Endothelial cell of umbilical vein (primary cell): ENCODE data around the gene ADCY9.
"Not testable (repeated sequence)": the region's sequence is repeated elsewhere in the genome, so short reads cannot be mapped to it uniquely, and the experiment has no call there.

ENCODE experiments used
- CTCF ChIP-seq, 2 donors: IDR thresholded peaks; 1 replicate in 1 of 2; 2 replicates in 1 of 2; pipeline ENCODE4 v1.5.1; 2011; ENCODE audit warnings: low read length in 2 of 2, mild to moderate bottlenecking in 2 of 2, moderate library complexity in 2 of 2, control low read depth in 1 of 2, inconsistent platforms in 1 of 2, low read depth in 1 of 2; ENCODE audit not compliant: insufficient read depth in 1 of 2; ENCODE audit errors: extremely low read depth in 1 of 2
- EZH2 ChIP-seq: IDR thresholded peaks from 2 replicates; pipeline ENCODE4 v1.6.1; 2012; ENCODE audit warnings: borderline replicate concordance, low read depth, mild to moderate bottlenecking, moderate library complexity, low read length, inconsistent platforms; ENCODE audit not compliant: severe bottlenecking
- FOS ChIP-seq: IDR thresholded peaks from 2 replicates; pipeline ENCODE4 v1.6.1; 2011; ENCODE audit warnings: mild to moderate bottlenecking, low read length, moderate library complexity, borderline replicate concordance; ENCODE audit not compliant: insufficient read depth
- GATA2 ChIP-seq: IDR thresholded peaks from 2 replicates; pipeline ENCODE4 v1.7.0; 2011; ENCODE audit warnings: low read depth, mild to moderate bottlenecking, moderate library complexity, mixed read lengths, low read length; ENCODE audit not compliant: insufficient read length, insufficient read depth
- JUN ChIP-seq: IDR thresholded peaks from 2 replicates; pipeline ENCODE4 v1.6.1; 2011; ENCODE audit warnings: borderline replicate concordance, low read depth; ENCODE audit not compliant: insufficient read length, insufficient read depth
- MAX ChIP-seq: IDR thresholded peaks from 2 replicates; pipeline ENCODE4 v1.6.1; 2011; ENCODE audit not compliant: insufficient read depth, insufficient read length
- MYC ChIP-seq: IDR thresholded peaks from one replicate; pipeline ENCODE4 v1.6.1; 2011; ENCODE audit warnings: mild to moderate bottlenecking, low read depth, low read length
- POLR2A ChIP-seq: IDR thresholded peaks from 2 replicates; pipeline ENCODE4 v1.6.1; 2012; ENCODE audit warnings: low read depth, mild to moderate bottlenecking, control low read depth, low read length
- POLR2AphosphoS5 ChIP-seq: IDR thresholded peaks from 2 replicates; pipeline ENCODE4 v1.6.1; 2012; ENCODE audit warnings: low read depth, mild to moderate bottlenecking, control low read depth, low read length, moderate library complexity; ENCODE audit not compliant: insufficient read depth

- TF ChIP-seq EZH2; CTCF (IDR thresholded peaks at IDR 0.05; ENCODE audit: extremely low read depth in 1 of 2, insufficient read depth in 1 of 2, low read depth in 1 of 2, low read length in 2 of 2); POLR2A; FOS; JUN; MYC; POLR2AphosphoS5; MAX; GATA2: not testable (repeated sequence)
These were observed 174.1 kb downstream of the ADCY9 start for GRCh38 chr16:3942146-3942545.
